HUES48 (cell line): ENCODE data around the gene MAPK14.
"Not testable (repeated sequence)": the region's sequence is repeated elsewhere in the genome, so short reads cannot be mapped to it uniquely, and the experiment has no call there.

Source experiments
- H3K27ac ChIP-seq: one replicate; pipeline ENCODE4 v1.7.0; 2013; ENCODE audit warnings: low read depth, low read length, inconsistent platforms
- H3K27me3 ChIP-seq: 2 replicates; pipeline ENCODE4 v1.6.1; 2013; ENCODE audit warnings: mild to moderate bottlenecking, low read length; ENCODE audit not compliant: control insufficient read depth, insufficient read depth
- H3K36me3 ChIP-seq: 2 replicates; pipeline ENCODE4 v1.6.1; 2013; ENCODE audit warnings: low read length; ENCODE audit not compliant: control insufficient read depth, insufficient read depth
- H3K4me1 ChIP-seq: 2 replicates; pipeline ENCODE4 v1.6.1; 2013; ENCODE audit warnings: mild to moderate bottlenecking, low read length; ENCODE audit not compliant: control insufficient read depth, insufficient read depth
- H3K4me3 ChIP-seq: 2 replicates; pipeline ENCODE4 v1.5.1; 2013; ENCODE audit warnings: mild to moderate bottlenecking, low read depth, low read length
- H3K9ac ChIP-seq: 2 replicates; pipeline ENCODE4 v1.6.1; 2013; ENCODE audit warnings: mild to moderate bottlenecking, low read depth, low read length, moderate library complexity
- H3K9me3 ChIP-seq: 2 replicates; pipeline ENCODE4 v1.6.1; 2013; ENCODE audit warnings: low read length; ENCODE audit not compliant: control insufficient read depth, insufficient read depth

MAPK14 gene

GRCh38 chr6:36027501-36028087, at the start of gene MAPK14:
TSS of gene MAPK14 (plus strand) at chr6:36027808. CDS start at chr6:36028158, 350 bp downstream.
- H3K9me3 ChIP-seq, result no peaks in the 10 kb centered on the region
- H3K9ac ChIP-seq, result peak within 1 kb of the TSS; percentile 82
- H3K27ac ChIP-seq, result peak within 1 kb of the TSS; percentile 86
- no peaks in the 10 kb centered on the region for H3K36me3 ChIP-seq
- peaks cover 11% of the 10 kb centered on the region; the same call in 1 of the 2 replicates for H3K27me3 ChIP-seq
- peak within 1 kb of the TSS; percentile 98 for H3K4me3 ChIP-seq
- H3K4me1 ChIP-seq, result peaks cover 36% of the 10 kb centered on the region

- H3K36me3 ChIP-seq, H3K4me3 ChIP-seq, H3K9me3 ChIP-seq, H3K9ac ChIP-seq, H3K27ac ChIP-seq, H3K27me3 ChIP-seq, H3K4me1 ChIP-seq: not testable (repeated sequence)
Observed at GRCh38 chr6:35980126-35980525, 47.5 kb upstream of the MAPK14 start.

- no peaks in the 10 kb centered on the region for H3K27me3 ChIP-seq
- H3K4me3 ChIP-seq, result no peak overlapping the region
- peaks cover 9% of the 10 kb centered on the region; the same call in 1 of the 2 replicates for H3K4me1 ChIP-seq
- no peaks in the 10 kb centered on the region for H3K9me3 ChIP-seq
- no peak overlapping the region for H3K9ac ChIP-seq
- no peak overlapping the region for H3K27ac ChIP-seq
- H3K36me3 ChIP-seq, result no peaks in the 10 kb centered on the region
Observed at GRCh38 chr6:35980991-35981645, 46.5 kb upstream of the MAPK14 start.

- Histone ChIP-seq H3K36me3 (no peaks in the 10 kb centered on the region), H3K4me3 (no peak overlapping the region), H3K4me1 (peaks cover 9% of the 10 kb centered on the region; the same call in 1 of the 2 replicates), H3K27me3 (no peaks in the 10 kb centered on the region), H3K9ac (no peak overlapping the region), H3K27ac (no peak overlapping the region), H3K9me3 (no peaks in the 10 kb centered on the region)
Observed at GRCh38 chr6:35984701-35985100, 42.9 kb upstream of the MAPK14 start.

- not testable (repeated sequence) for H3K4me1 ChIP-seq, H3K27ac ChIP-seq, H3K9me3 ChIP-seq, H3K9ac ChIP-seq, H3K4me3 ChIP-seq, H3K27me3 ChIP-seq, H3K36me3 ChIP-seq
Observed at GRCh38 chr6:35988047-35988446, 39.6 kb upstream of the MAPK14 start.

GRCh38 chr6:35993150-35993549, 34.5 kb upstream of the MAPK14 start:
- no peak overlapping the region for H3K4me3 ChIP-seq
- no peaks in the 10 kb centered on the region for H3K27me3 ChIP-seq
- no peaks in the 10 kb centered on the region for H3K9me3 ChIP-seq
- H3K36me3 ChIP-seq, result no peaks in the 10 kb centered on the region
- no peaks in the 10 kb centered on the region; the same call in 1 of the 2 replicates for H3K4me1 ChIP-seq
- no peak overlapping the region for H3K27ac ChIP-seq
- no peak overlapping the region for H3K9ac ChIP-seq

GRCh38 chr6:36000451-36000850, 27.2 kb upstream of the MAPK14 start:
- Histone ChIP-seq H3K27me3 (no peaks in the 10 kb centered on the region), H3K36me3 (no peaks in the 10 kb centered on the region), H3K27ac (no peak overlapping the region), H3K4me1 (no peaks in the 10 kb centered on the region), H3K4me3 (no peak overlapping the region), H3K9me3 (no peaks in the 10 kb centered on the region), H3K9ac (no peak overlapping the region)

- Histone ChIP-seq H3K4me1 (peaks cover 3% of the 10 kb centered on the region; the same call in 1 of the 2 replicates), H3K4me3 (no peak overlapping the region), H3K36me3 (no peaks in the 10 kb centered on the region), H3K9ac (no peak overlapping the region), H3K27ac (no peak overlapping the region), H3K27me3 (no peaks in the 10 kb centered on the region), H3K9me3 (no peaks in the 10 kb centered on the region)
Observed at GRCh38 chr6:36015666-36016065, 11.9 kb upstream of the MAPK14 start.

GRCh38 chr6:36018339-36018738, 9.3 kb upstream of the MAPK14 start:
- Histone ChIP-seq H3K27me3 (no peaks in the 10 kb centered on the region), H3K9me3 (no peaks in the 10 kb centered on the region), H3K36me3 (no peaks in the 10 kb centered on the region), H3K27ac (no peak overlapping the region), H3K4me1 (peaks cover 3% of the 10 kb centered on the region; the same call in 1 of the 2 replicates), H3K4me3 (no peak overlapping the region), H3K9ac (no peak overlapping the region)

- Histone ChIP-seq H3K9me3 (no peaks in the 10 kb centered on the region), H3K36me3 (no peaks in the 10 kb centered on the region), H3K27ac (no peak overlapping the region), H3K27me3 (no peaks in the 10 kb centered on the region), H3K4me3 (no peak overlapping the region), H3K4me1 (peaks cover 7% of the 10 kb centered on the region), H3K9ac (no peak overlapping the region)
Observed at GRCh38 chr6:36019167-36019566, 8.4 kb upstream of the MAPK14 start.

- H3K9ac ChIP-seq, result no peak overlapping the region
- peaks cover 14% of the 10 kb centered on the region for H3K4me1 ChIP-seq
- no peak overlapping the region for H3K4me3 ChIP-seq
- no peak overlapping the region for H3K27ac ChIP-seq
- H3K9me3 ChIP-seq, result no peaks in the 10 kb centered on the region
- no peaks in the 10 kb centered on the region for H3K36me3 ChIP-seq
- peaks cover 7% of the 10 kb centered on the region; the same call in 1 of the 2 replicates for H3K27me3 ChIP-seq
Observed at GRCh38 chr6:36020154-36020553, 7.5 kb upstream of the MAPK14 start.
